HCT116 (cell line): ENCODE measurements around the gene SMARCA4. TPM values are rescaled to one million over a fixed set of nuclear protein-coding genes. Genes with fewer than 3 reads are reported as not detected.

Source experiments
- ATAC-seq: fragments of 200-7000 bp; cut with Tn5 transposase; 2 replicates; pipeline ENCODE4 v1.9.1; 2020; ENCODE audit warnings: mild to moderate bottlenecking, moderate library complexity
- BruUV-seq: library from RNA; stranded (reverse); fragments of 400-500 nt; replicated peaks from 2 replicates; lab custom pipeline; 2021; lab: Mats Ljungman, UMichigan
- CTCF ChIA-PET: fragments of 300-600 bp; sonication (Branson Sonifier 250); formaldehyde crosslinking; loops from one replicate; lab custom pipeline; 2021; ENCODE audit warnings: antibody characterized with exemption; lab: Charles Lee
- POLR2A ChIA-PET: fragments of 300-600, 350-600 bp; sonication (Branson Sonifier 250); formaldehyde crosslinking; loops from one replicate; lab custom pipeline; 2021; ENCODE audit warnings: antibody characterized with exemption; lab: Charles Lee
- RAD21 ChIA-PET, 2 experiments: fragments of 300-600 bp; sonication (Branson Sonifier 250); formaldehyde crosslinking; loops; one replicate each; lab custom pipeline; 2023; ENCODE audit warnings: low total read pairs in 2 of 2; ENCODE audit not compliant: uncharacterized antibody in 2 of 2, unreplicated experiment in 2 of 2, low non-redundant PET in 1 of 2; lab: Charles Lee
- DNase-seq: peaks from one replicate; pipeline ENCODE4 v3.0.0-alpha.2; 2010; ENCODE audit warnings: low read depth, low spot score
- H2AFZ ChIP-seq: fragments of 200-600 bp; shearing (Covaris generic), sonication (generic); 2 replicates; pipeline ENCODE4 v1.6.1; 2017; ENCODE audit warnings: low read depth, mixed run types, mixed read lengths, antibody characterized with exemption, low read length; ENCODE audit not compliant: poor library complexity, severe bottlenecking
- H3K27ac ChIP-seq: 2 replicates; pipeline ENCODE4 v1.5.1; 2012; ENCODE audit warnings: low read depth, low read length
- H3K27me3 ChIP-seq: fragments of 200-600 bp; sonication (generic); 2 replicates; pipeline ENCODE4 v1.6.1; 2016; ENCODE audit warnings: mixed run types, low read length, mixed read lengths; ENCODE audit not compliant: insufficient read depth
- H3K36me3 ChIP-seq, 2 experiments: fragments of 200-500 bp in 1 of 2; fragments of 200-600 bp in 1 of 2; sonication (Bioruptor generic) in 1 of 2; sonication (generic) in 1 of 2; 2 replicates each; pipeline versions ENCODE4 v1.5.1 to v1.6.1; 2014 to 2016; ENCODE audit warnings: low read length in 2 of 2, inconsistent platforms in 1 of 2, mixed read lengths in 1 of 2, mixed run types in 1 of 2; ENCODE audit not compliant: insufficient read depth in 2 of 2, control insufficient read depth in 1 of 2
- H3K4me1 ChIP-seq, 2 experiments: fragments of 200-600 bp in 1 of 2; sonication (generic) in 1 of 2; 2 replicates each; pipeline versions ENCODE4 v1.5.1 to v1.6.1; 2012 to 2017; ENCODE audit warnings: low read length in 2 of 2, inconsistent platforms in 1 of 2, mild to moderate bottlenecking in 1 of 2, mixed read lengths in 1 of 2, mixed run types in 1 of 2, moderate library complexity in 1 of 2; ENCODE audit not compliant: insufficient read depth in 2 of 2, control insufficient read depth in 1 of 2
- H3K4me2 ChIP-seq: fragments of 200-600 bp; sonication (generic); 2 replicates; pipeline ENCODE4 v1.6.1; 2017; ENCODE audit warnings: mixed run types, low read length, mixed read lengths
- H3K4me3 ChIP-seq, 2 experiments: fragments of 200-600 bp in 1 of 2; sonication (generic) in 1 of 2; replicated peaks in 1 of 2; 2 replicates each; pipeline ENCODE4 v1.5.1; 2011 to 2016; ENCODE audit warnings: low read length in 2 of 2, control low read depth in 1 of 2, low read depth in 1 of 2, mild to moderate bottlenecking in 1 of 2, mixed read lengths in 1 of 2, mixed run types in 1 of 2
- H3K79me2 ChIP-seq: fragments of 200-600 bp; sonication (generic); 2 replicates; pipeline ENCODE4 v1.6.1; 2017; ENCODE audit warnings: mild to moderate bottlenecking, mixed run types, low read length, moderate library complexity, mixed read lengths; ENCODE audit not compliant: insufficient read depth
- H3K9ac ChIP-seq: fragments of 200-600 bp; sonication (generic); 2 replicates; pipeline ENCODE4 v1.6.1; 2016; ENCODE audit warnings: low read length, mixed read lengths
- H3K9me2 ChIP-seq: fragments of 200-600 bp; sonication (generic), shearing (Covaris generic); 2 replicates; pipeline ENCODE4 v1.6.1; 2017; ENCODE audit warnings: mixed run types, mild to moderate bottlenecking, moderate library complexity; ENCODE audit not compliant: insufficient read depth
- H3K9me3 ChIP-seq, 2 experiments: fragments of 200-500 bp in 1 of 2; fragments of 200-600 bp in 1 of 2; sonication (Bioruptor generic) in 1 of 2; sonication (generic) in 1 of 2; 2 replicates each; pipeline ENCODE4 v1.6.1; 2014 to 2017; ENCODE audit warnings: low read length in 2 of 2, mixed read lengths in 2 of 2, inconsistent platforms in 1 of 2, low read depth in 1 of 2, mild to moderate bottlenecking in 1 of 2, mixed run types in 1 of 2, moderate library complexity in 1 of 2; ENCODE audit not compliant: control insufficient read depth in 1 of 2, insufficient read depth in 1 of 2
- H4K20me1 ChIP-seq: fragments of 200-600 bp; sonication (generic), shearing (Covaris generic); 2 replicates; pipeline ENCODE4 v1.6.1; 2017; ENCODE audit warnings: mixed run types, mild to moderate bottlenecking, moderate library complexity; ENCODE audit not compliant: insufficient read depth
- CBX3 ChIP-seq: IDR thresholded peaks from 2 replicates; pipeline ENCODE4 v1.6.1; 2012; ENCODE audit warnings: low read depth
- EGR1 ChIP-seq: IDR thresholded peaks from 2 replicates; pipeline ENCODE4 v1.6.1; 2012; ENCODE audit warnings: low read depth
- ELF1 ChIP-seq: IDR thresholded peaks from 2 replicates; pipeline ENCODE4 v1.6.1; 2012; ENCODE audit warnings: low read depth, borderline replicate concordance
- EZH2phosphoT487 ChIP-seq: fragments of 200-600 bp; IDR thresholded peaks from 2 replicates; pipeline ENCODE4 v1.6.1; 2018; ENCODE audit warnings: antibody characterized with exemption, borderline replicate concordance
- JUND ChIP-seq: IDR thresholded peaks from 2 replicates; pipeline ENCODE4 v1.6.1; 2012
- POLR2A ChIP-seq: IDR thresholded peaks from 2 replicates; pipeline ENCODE4 v1.7.0; 2011; ENCODE audit warnings: borderline replicate concordance; ENCODE audit not compliant: insufficient read depth, insufficient read length; ENCODE audit errors: extremely low read depth
- POLR2AphosphoS5 ChIP-seq: IDR thresholded peaks from 2 replicates; pipeline ENCODE4 v1.6.1; 2011; ENCODE audit warnings: mild to moderate bottlenecking, low read depth, low read length, moderate library complexity
- RAD21 ChIP-seq: IDR thresholded peaks from 2 replicates; pipeline ENCODE4 v1.6.1; 2012; ENCODE audit warnings: low read depth, mild to moderate bottlenecking
- SIN3A ChIP-seq: IDR thresholded peaks from 2 replicates; pipeline ENCODE4 v1.6.1; 2012; ENCODE audit warnings: low read depth
- SP1 ChIP-seq: IDR thresholded peaks from 2 replicates; pipeline ENCODE4 v1.6.1; 2012; ENCODE audit warnings: low read depth
- TCF7L2 ChIP-seq: IDR thresholded peaks from 2 replicates; pipeline ENCODE4 v1.7.0; 2011; ENCODE audit warnings: borderline replicate concordance, inconsistent platforms; ENCODE audit not compliant: insufficient read depth, insufficient read length; ENCODE audit errors: extremely low read depth
- YY1 ChIP-seq: IDR thresholded peaks from 2 replicates; pipeline ENCODE4 v1.6.1; 2011; ENCODE audit warnings: low read length, low read depth, moderate library complexity, mild to moderate bottlenecking; ENCODE audit not compliant: insufficient replicate concordance; ENCODE audit errors: extremely low read depth
- ZFX ChIP-seq: fragments of 450-650 bp; IDR thresholded peaks from 2 replicates; pipeline ENCODE4 v1.6.1; 2017
- intact Hi-C: fragments of 100-400 bp; cut with micrococcal nuclease; formaldehyde crosslinking; loops from 2 replicates; pipeline ENCODE4 v1.10.0; 2022
- total RNA-seq: library from RNA; stranded (reverse); gene quantifications from one replicate; pipeline ENCODE4 v1.2.1, GENCODE V29; 2021; ENCODE audit not compliant: unreplicated experiment
- TF ChIP-seq, protein P1 (sequence below): IDR thresholded peaks from 2 replicates; pipeline ENCODE4 v1.6.1; 2011; ENCODE audit warnings: mild to moderate bottlenecking, low read length, moderate library complexity; ENCODE audit not compliant: insufficient replicate concordance; ENCODE audit errors: extremely low read depth
- TF ChIP-seq, protein P2 (sequence below): IDR thresholded peaks from 2 replicates; pipeline ENCODE4 v1.6.1; 2012; ENCODE audit warnings: low read depth

SMARCA4 gene
- total RNA-seq, 1 experiment from 2014 or later = 116 TPM

DNA sequence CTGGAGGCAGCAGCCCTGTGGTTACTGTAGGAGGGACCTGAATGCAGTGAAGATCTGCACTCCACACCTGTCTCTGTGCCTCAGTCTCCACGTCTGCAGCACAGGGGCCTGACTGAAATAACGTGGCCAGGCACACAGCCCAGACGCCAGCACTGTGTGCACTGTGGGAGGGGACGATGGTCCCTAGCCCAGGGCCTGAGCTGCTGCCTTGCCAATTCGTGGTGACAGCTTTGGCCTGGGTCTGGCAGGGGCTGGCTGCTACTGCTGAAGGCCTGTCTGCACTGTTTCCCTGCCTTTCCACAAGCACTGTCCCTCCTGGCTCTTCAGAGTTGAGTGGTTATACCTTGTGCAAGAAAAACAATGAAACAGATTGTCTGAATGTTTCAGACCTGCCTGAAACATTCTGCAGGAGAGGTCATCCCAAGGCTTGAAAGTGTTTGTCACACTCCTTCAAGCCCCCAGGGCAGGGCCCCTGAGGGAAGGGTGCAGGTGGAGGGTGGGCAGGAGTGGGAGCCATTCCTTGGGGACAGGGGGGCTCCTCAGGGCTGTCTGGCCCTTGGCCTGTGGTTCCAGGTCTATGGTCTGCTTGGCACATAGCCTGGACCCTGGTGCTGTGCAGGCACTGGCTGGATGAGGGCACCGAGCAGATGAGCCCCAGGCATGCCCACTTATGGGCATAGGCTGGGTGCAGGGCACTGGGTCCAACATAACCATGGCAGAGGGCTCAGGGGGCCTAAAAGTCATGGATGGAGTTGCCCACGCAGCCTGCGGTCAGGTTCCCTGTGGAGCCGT is 89.7 kb downstream of the SMARCA4 start (continued):
- TF ChIP-seq, protein P1, sequence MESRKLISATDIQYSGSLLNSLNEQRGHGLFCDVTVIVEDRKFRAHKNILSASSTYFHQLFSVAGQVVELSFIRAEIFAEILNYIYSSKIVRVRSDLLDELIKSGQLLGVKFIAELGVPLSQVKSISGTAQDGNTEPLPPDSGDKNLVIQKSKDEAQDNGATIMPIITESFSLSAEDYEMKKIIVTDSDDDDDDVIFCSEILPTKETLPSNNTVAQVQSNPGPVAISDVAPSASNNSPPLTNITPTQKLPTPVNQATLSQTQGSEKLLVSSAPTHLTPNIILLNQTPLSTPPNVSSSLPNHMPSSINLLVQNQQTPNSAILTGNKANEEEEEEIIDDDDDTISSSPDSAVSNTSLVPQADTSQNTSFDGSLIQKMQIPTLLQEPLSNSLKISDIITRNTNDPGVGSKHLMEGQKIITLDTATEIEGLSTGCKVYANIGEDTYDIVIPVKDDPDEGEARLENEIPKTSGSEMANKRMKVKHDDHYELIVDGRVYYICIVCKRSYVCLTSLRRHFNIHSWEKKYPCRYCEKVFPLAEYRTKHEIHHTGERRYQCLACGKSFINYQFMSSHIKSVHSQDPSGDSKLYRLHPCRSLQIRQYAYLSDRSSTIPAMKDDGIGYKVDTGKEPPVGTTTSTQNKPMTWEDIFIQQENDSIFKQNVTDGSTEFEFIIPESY = no peak
- TF ChIP-seq SP1 (no peak), TCF7L2 (no peak), RAD21 (no peak), EGR1 (no peak), CBX3 (no peak), YY1 (no peak)
- TF ChIP-seq, protein P2, sequence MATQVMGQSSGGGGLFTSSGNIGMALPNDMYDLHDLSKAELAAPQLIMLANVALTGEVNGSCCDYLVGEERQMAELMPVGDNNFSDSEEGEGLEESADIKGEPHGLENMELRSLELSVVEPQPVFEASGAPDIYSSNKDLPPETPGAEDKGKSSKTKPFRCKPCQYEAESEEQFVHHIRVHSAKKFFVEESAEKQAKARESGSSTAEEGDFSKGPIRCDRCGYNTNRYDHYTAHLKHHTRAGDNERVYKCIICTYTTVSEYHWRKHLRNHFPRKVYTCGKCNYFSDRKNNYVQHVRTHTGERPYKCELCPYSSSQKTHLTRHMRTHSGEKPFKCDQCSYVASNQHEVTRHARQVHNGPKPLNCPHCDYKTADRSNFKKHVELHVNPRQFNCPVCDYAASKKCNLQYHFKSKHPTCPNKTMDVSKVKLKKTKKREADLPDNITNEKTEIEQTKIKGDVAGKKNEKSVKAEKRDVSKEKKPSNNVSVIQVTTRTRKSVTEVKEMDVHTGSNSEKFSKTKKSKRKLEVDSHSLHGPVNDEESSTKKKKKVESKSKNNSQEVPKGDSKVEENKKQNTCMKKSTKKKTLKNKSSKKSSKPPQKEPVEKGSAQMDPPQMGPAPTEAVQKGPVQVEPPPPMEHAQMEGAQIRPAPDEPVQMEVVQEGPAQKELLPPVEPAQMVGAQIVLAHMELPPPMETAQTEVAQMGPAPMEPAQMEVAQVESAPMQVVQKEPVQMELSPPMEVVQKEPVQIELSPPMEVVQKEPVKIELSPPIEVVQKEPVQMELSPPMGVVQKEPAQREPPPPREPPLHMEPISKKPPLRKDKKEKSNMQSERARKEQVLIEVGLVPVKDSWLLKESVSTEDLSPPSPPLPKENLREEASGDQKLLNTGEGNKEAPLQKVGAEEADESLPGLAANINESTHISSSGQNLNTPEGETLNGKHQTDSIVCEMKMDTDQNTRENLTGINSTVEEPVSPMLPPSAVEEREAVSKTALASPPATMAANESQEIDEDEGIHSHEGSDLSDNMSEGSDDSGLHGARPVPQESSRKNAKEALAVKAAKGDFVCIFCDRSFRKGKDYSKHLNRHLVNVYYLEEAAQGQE = no peak

DNA sequence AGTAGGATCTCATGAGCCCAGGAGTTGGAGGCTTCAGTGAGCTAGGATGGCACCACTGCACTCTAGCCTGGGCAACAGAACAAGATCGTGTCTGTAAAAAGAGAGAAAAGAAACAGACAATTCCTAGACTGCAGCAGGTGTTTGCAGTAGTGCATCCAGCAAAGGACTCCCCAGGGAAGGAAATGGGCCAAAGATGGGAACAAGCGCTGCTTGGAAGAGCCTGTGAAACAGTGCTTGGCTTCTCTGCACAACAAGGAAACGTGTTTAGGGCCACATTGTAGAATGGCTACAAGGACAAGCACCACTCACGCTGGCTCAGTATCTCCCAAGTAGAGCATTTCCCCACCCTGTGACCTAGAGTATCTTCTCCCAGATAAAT is 93.0 kb downstream of the SMARCA4 start:
- Histone ChIP-seq H2AFZ (no peak overlapping the region), H3K4me3 (no peak overlapping the region), H3K9ac (no peak overlapping the region), H3K4me1 (no peaks in the 10 kb centered on the region), H3K79me2 (peaks cover 6% of the 10 kb centered on the region; the same call in 1 of the 2 replicates), H3K27me3 (no peaks in the 10 kb centered on the region), H3K4me2 (no peak overlapping the region), H3K27ac (no peak overlapping the region), H3K36me3 (peaks cover 0 to 22% of the 10 kb centered on the region in 2 experiments; a peak in 2 of 4 replicates), H3K9me3 (no peaks in the 10 kb centered on the region), H4K20me1 (no peaks in the 10 kb centered on the region), H3K9me2 (no peaks in the 10 kb centered on the region)
- intact Hi-C loops = no loop called here
- RAD21 ChIA-PET = no interaction called here
- CTCF ChIA-PET = no interaction called here
- BruUV-seq = no TSS peak
- DNase-seq = no peak
- POLR2A ChIA-PET = no interaction called here
- ATAC-seq = no peak
- TF ChIP-seq SIN3A (no peak), ELF1 (no peak), POLR2AphosphoS5 (no peak), YY1 (no peak), RAD21 (no peak), JUND (no peak), ZFX (no peak), EZH2phosphoT487 (no peak), SP1 (no peak), POLR2A (no peak)
- TF ChIP-seq, protein P1 = no peak
